SK-N-SH treated with all-trans-retinoic acid at 6 μM for 48 hours (cell line): ENCODE data around the gene DCP1B.

Experiments used
- RARB ChIP-seq: fragments of 250-450 bp; sonication (Bioruptor Pico); IDR thresholded peaks from 2 replicates; pipeline ENCODE4 v1.8.0; 2021; ENCODE audit warnings: mild to moderate bottlenecking, moderate library complexity
- TOX ChIP-seq: fragments of 250-450 bp; sonication (Bioruptor Pico); IDR thresholded peaks from 2 replicates; pipeline ENCODE4 v1.8.0; 2021; ENCODE audit warnings: mild to moderate bottlenecking, moderate library complexity, borderline replicate concordance
- ZFP3 ChIP-seq: fragments of 250-450 bp; sonication (Bioruptor Pico); IDR thresholded peaks from 2 replicates; pipeline ENCODE4 v1.5.0; 2020; ENCODE audit warnings: mild to moderate bottlenecking, moderate library complexity
- TF ChIP-seq, protein P1 (sequence below): fragments of 250-450 bp; sonication (Bioruptor Pico); IDR thresholded peaks from 2 replicates; pipeline ENCODE4 v1.5.0; 2020; ENCODE audit warnings: mild to moderate bottlenecking, moderate library complexity

DNA sequence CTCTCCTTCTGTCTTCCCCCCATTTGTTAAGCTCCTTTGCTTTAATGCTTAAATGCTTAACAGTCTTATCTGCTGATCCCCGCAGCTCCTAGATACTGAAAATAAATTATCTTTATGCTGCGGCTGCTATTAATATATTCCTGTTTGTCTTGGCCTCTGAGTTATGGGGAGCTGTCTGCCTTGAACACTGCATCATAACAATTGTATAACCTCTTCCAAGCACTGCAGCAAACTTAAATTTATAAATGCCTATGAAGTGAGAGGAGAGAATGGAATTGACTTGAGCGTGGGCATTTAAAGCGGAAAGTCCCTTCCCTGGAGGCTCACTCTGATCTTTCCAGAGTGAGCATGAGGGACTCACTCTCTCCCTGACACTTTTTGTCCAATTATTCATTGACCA is 23.1 kb upstream of the DCP1B start:
- TF ChIP-seq RARB (no peak), TOX (CRISPR knock-in tag) (no peak), ZFP3 (CRISPR knock-in tag) (no peak)
- TF ChIP-seq, protein P1, sequence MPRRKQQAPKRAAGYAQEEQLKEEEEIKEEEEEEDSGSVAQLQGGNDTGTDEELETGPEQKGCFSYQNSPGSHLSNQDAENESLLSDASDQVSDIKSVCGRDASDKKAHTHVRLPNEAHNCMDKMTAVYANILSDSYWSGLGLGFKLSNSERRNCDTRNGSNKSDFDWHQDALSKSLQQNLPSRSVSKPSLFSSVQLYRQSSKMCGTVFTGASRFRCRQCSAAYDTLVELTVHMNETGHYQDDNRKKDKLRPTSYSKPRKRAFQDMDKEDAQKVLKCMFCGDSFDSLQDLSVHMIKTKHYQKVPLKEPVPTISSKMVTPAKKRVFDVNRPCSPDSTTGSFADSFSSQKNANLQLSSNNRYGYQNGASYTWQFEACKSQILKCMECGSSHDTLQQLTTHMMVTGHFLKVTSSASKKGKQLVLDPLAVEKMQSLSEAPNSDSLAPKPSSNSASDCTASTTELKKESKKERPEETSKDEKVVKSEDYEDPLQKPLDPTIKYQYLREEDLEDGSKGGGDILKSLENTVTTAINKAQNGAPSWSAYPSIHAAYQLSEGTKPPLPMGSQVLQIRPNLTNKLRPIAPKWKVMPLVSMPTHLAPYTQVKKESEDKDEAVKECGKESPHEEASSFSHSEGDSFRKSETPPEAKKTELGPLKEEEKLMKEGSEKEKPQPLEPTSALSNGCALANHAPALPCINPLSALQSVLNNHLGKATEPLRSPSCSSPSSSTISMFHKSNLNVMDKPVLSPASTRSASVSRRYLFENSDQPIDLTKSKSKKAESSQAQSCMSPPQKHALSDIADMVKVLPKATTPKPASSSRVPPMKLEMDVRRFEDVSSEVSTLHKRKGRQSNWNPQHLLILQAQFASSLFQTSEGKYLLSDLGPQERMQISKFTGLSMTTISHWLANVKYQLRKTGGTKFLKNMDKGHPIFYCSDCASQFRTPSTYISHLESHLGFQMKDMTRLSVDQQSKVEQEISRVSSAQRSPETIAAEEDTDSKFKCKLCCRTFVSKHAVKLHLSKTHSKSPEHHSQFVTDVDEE (CRISPR knock-in tag): no peak
